Adrenal gland (tissue), 5 donors: Measurements from ENCODE around the gene SRPK2.

ENCODE experiments used
- POLR2A ChIP-seq, 2 donors: fragments of 450-650 bp; IDR thresholded peaks; one replicate each; pipeline ENCODE4 v1.6.1; 2017; ENCODE audit warnings: antibody characterized with exemption in 2 of 2, mild to moderate bottlenecking in 2 of 2, moderate library complexity in 1 of 2
- TF ChIP-seq, protein P1 (sequence below), 6 experiments: fragments of 450-650 bp in 4 of 6; fragments of 200-600 bp in 2 of 6; sonication (generic) in 1 of 6; IDR thresholded peaks; 1 replicate in 5 of 6; 2 replicates in 1 of 6; pipeline versions ENCODE4 v1.5.1 to v1.8.0; 2016 to 2021; ENCODE audit warnings: antibody characterized with exemption in 6 of 6, mild to moderate bottlenecking in 2 of 6, moderate library complexity in 1 of 6
- donor health status: DM: no; HTN: no; CAD: no.

DNA sequence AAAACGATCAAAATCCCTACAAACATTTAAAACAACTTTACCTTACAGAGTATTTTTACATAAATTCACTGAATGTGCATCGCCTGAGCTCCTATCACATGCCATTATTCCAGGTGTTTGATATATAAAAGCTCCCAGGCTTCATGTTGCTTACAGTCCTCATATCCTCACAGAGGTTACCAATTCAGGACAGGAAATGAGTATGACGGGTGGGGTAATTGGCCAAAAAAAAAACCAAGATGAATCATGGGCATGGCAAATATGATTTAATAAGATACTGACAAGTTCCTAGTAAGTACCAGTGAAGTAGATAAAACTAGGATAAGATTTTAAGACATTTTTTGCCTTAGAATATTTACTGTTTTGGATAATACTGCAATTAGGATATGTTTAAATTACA, 238.9 kb downstream of the SRPK2 start:
- no peak for TF ChIP-seq POLR2A (IDR thresholded peaks at IDR 0.05)
- TF ChIP-seq, protein P1, sequence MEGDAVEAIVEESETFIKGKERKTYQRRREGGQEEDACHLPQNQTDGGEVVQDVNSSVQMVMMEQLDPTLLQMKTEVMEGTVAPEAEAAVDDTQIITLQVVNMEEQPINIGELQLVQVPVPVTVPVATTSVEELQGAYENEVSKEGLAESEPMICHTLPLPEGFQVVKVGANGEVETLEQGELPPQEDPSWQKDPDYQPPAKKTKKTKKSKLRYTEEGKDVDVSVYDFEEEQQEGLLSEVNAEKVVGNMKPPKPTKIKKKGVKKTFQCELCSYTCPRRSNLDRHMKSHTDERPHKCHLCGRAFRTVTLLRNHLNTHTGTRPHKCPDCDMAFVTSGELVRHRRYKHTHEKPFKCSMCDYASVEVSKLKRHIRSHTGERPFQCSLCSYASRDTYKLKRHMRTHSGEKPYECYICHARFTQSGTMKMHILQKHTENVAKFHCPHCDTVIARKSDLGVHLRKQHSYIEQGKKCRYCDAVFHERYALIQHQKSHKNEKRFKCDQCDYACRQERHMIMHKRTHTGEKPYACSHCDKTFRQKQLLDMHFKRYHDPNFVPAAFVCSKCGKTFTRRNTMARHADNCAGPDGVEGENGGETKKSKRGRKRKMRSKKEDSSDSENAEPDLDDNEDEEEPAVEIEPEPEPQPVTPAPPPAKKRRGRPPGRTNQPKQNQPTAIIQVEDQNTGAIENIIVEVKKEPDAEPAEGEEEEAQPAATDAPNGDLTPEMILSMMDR (IDR thresholded peaks at IDR 0.05) = no peak
